ENCODE results near the gene FBXO46.

Gene FBXO46

GRCh38 chr19:45681391-45682015 is 49.2 kb downstream of the FBXO46 start (continued):
- TF ChIP-seq MZF1 (tag by site-specific recombination; IDR thresholded peaks at IDR 0.05; ENCODE audit: borderline replicate concordance), result no peak
- TF ChIP-seq ZNF513 (tag by site-specific recombination; IDR thresholded peaks at IDR 0.05), result no peak
- no peak for TF ChIP-seq YY1 (tag by site-specific recombination; IDR thresholded peaks at IDR 0.05)
- TF ChIP-seq ZNF404 (tag by site-specific recombination; IDR thresholded peaks at IDR 0.05), result no peak
- TF ChIP-seq AEBP2 (tag by site-specific recombination; IDR thresholded peaks at IDR 0.05; ENCODE audit: borderline replicate concordance), result no peak
- no peak for TF ChIP-seq ZNF623 (tag by site-specific recombination; IDR thresholded peaks at IDR 0.05)
- no peak for TF ChIP-seq ZNF626 (tag by site-specific recombination; IDR thresholded peaks at IDR 0.05)
- no peak for TF ChIP-seq ZNF266 (tag by site-specific recombination; IDR thresholded peaks at IDR 0.05; ENCODE audit: low read depth)
- TF ChIP-seq RBAK (tag by site-specific recombination; IDR thresholded peaks at IDR 0.05), result no peak
- no peak for TF ChIP-seq ZNF645 (tag by site-specific recombination; IDR thresholded peaks at IDR 0.05)
- no peak for TF ChIP-seq ZNF791 (tag by site-specific recombination; IDR thresholded peaks at IDR 0.05)
- TF ChIP-seq SP3 (tag by site-specific recombination; IDR thresholded peaks at IDR 0.05), result peak; percentile 66
- TF ChIP-seq ZIC2 (tag by site-specific recombination; IDR thresholded peaks at IDR 0.05), result no peak
- TF ChIP-seq ZNF785 (tag by site-specific recombination; IDR thresholded peaks at IDR 0.05), result no peak
- no peak for TF ChIP-seq HOXC10 (CRISPR knock-in tag; IDR thresholded peaks at IDR 0.05)
- no peak for TF ChIP-seq ZNF701 (tag by site-specific recombination; IDR thresholded peaks at IDR 0.05)
- 0 out of 2 replicates have a peak, but pooled peaks have one; percentile 19 for TF ChIP-seq IKZF3 (tag by site-specific recombination; IDR thresholded peaks at IDR 0.05)
- TF ChIP-seq ZBTB11 (tag by site-specific recombination; conservative IDR thresholded peaks at IDR 0.05; ENCODE audit: low read depth), result 0 out of 2 replicates have a peak, but pooled peaks have one; percentile 14
- TF ChIP-seq GLIS2 (tag by site-specific recombination; IDR thresholded peaks at IDR 0.05), result 0 out of 2 replicates have a peak, but pooled peaks have one; percentile 21
- no peak for TF ChIP-seq ZBTB44 (tag by site-specific recombination; IDR thresholded peaks at IDR 0.05)
- TF ChIP-seq ZNF174 (tag by site-specific recombination; IDR thresholded peaks at IDR 0.05), result no peak
- no peak for TF ChIP-seq PRDM1 (tag by site-specific recombination; IDR thresholded peaks at IDR 0.05)
- no peak for TF ChIP-seq GLI2 (tag by site-specific recombination; IDR thresholded peaks at IDR 0.05; ENCODE audit: borderline replicate concordance, low read depth)
- TF ChIP-seq PRDM2 (tag by site-specific recombination; IDR thresholded peaks at IDR 0.05; ENCODE audit: borderline replicate concordance), result no peak

Data from HEK293 (cell line).